Fibroblast of skin of left biceps (primary cell): ENCODE data around the gene TMEM39A.

Source experiments
- DNase-seq, 2 experiments: peaks; one replicate each; pipeline ENCODE4 v3.0.0-alpha.2; 2013; ENCODE audit warnings: low read depth in 2 of 2

Gene TMEM39A

DNA sequence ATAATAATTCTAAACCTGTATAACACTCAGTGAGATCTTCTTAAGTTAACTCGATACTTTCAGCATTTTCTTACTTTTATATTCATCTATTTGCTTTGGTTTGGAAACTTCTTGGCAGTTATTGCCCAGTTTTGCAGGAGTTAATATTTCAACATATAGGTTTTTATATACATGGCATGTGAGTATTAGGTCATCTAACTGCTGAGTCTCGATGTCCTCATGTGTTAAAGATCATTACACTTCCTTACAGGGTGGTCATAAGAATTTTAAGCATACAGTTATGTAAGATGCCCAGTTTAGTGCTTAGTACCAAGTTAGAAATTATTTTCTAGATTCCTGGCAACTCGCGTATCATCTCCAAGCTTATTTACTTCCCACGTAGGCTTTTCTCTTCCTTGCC is 62.9 kb downstream of the TMEM39A start:
- no peak for DNase-seq

GRCh38 chr3:119396870-119397269 is 66.5 kb downstream of the TMEM39A start:
- DNase-seq, result no peak

DNA sequence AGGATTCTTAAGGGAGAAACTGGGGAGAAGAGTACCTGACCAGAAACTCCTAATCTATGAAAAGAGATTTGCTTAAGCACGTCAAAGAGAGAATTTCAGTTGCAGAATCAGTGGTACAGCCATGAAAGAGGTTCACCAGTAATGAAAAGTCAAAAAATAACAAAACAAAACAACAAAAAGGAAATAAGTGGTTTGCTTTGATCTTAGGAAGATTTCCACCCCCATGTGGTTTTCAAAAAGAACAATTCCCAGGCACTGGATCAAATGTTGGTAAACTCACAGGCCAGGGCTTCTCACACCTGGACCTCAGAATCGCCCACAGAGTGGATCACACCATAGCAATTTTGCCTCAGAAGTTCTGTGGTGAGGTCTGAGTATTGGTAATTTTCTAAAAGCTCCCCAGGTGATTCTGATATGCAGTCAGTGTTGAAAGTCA is 67.5 kb downstream of the TMEM39A start:
- no peak for DNase-seq

GRCh38 chr3:119388577-119388976 is 74.8 kb downstream of the TMEM39A start:
- DNase-seq, result no peak

DNA sequence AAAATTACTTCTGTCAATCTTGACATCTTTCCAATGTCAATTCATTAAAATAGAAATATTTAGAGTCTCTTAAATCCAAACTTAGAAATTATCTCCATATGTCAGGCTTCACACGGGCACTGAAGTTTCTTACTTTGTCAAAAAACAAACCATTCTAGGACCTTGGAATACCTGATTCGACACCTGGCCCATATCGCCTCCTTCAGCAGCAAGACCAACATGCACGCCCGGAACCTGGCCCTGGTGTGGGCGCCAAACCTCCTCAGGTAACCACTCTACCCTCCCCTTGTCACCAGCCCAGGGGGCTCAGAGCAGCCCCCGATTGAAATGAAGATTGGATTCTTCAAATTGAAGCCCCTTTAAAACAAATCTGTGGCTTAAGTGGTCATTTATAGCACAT is 81.3 kb downstream of the TMEM39A start:
- DNase-seq, result no peak

DNA sequence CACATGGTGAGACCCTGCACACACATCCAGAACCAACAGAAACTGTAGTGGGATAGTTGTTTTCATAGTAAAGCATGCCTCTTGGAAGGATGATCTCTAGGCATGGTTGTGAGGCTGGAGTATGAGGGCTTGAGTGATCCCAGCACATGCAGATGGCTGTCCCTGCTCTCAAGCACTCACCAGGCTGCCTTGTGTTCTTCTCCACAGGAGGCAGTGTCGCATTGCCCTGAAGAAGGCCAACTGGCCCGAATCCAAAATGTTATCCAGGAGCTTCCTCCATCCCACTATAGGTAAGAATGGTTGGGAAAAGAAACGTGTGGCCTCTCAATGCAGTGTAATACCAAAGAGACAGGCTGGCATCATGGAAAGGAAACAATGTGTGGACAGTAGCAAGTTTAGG is 82.7 kb downstream of the TMEM39A start:
- no peak for DNase-seq
